Superior temporal gyrus (tissue), 1 donor: Measurements from ENCODE around the gene C1GALT1.

ENCODE experiments used
- DNase-seq: peaks from one replicate; pipeline ENCODE4 v3.0.0-alpha.2; 2016; ENCODE audit errors: extremely low spot score

Gene C1GALT1

DNA sequence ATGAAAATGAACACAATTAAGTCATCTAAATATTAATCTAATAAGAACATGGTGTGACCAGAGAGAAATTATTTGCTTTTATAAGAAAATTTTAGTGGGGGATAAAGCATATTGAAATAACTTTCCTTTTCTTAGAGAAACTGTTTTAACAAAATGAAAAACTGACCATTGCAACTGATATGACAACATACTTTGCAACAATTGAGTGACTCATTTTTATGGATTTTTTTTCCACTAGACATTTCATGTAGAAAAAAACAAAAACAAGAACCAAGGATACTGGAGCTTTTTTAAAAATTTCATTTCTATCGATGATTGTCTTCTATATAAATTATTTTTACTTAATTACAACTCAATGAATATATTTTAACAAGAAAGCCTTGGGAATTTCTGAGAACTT, 90.0 kb downstream of the C1GALT1 start:
- no peak for DNase-seq

DNA sequence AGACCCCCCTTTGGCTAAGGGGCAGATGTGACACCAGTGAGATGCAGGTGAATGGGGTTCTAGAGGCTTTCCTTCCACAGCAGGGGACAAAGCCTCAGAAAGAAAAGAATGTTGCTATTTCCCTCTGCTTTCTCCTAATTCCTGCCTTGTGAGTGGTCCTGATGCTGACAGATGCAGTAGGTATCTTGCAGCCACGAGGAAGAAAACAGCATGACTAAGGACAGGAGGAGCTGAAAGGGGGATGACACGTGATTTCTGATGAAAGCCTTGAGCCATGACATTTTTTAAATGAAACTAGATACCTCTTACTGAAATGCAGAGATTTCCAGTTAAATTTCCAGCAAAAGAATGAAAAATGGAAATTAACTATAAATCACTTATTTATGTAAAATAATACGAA, 92.4 kb downstream of the C1GALT1 start:
- DNase-seq: no peak

GRCh38 chr7:7276161-7276560, 93.8 kb downstream of the C1GALT1 start:
- no peak for DNase-seq

- no peak for DNase-seq
Observed at GRCh38 chr7:7290429-7291122, 108.2 kb downstream of the C1GALT1 start.

DNA sequence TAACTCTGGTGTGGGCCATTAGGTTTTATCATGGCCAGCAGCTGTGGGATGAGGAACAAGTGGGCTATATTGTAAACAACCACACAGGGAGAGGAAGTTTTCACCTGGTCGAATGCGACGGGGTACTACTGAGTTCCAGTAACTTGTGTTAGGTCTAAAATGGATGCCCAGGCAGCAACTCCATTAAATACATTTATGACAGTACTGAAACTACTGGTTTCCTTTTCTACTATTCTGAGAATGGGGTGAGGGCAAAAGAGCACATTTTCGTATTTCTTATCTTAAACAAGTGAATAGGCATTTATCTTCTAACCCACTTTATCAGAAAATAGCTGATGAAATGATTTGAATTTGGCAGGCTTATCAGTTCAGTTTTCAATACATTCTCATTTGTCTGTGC, 109.7 kb downstream of the C1GALT1 start:
- no peak for DNase-seq

DNA sequence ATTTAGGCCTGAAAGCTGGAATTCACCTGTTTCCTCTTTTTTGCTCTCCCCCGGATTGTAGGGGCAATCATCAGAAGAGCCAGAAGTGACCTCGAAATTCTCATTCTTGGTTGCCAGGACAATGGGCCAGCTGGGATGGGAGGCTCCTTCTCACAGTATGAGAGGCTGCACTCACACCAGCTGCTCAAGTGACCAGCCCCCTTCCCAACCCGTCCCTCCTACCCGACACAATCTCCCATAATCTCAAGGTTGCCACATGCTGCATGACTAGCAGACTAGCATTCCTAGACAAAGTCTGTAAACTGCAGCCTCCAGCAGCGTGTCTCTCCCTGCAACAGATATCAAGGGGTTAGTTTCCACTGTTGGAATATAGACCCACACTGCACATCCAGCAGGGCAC, 110.3 kb downstream of the C1GALT1 start:
- DNase-seq: no peak

DNA sequence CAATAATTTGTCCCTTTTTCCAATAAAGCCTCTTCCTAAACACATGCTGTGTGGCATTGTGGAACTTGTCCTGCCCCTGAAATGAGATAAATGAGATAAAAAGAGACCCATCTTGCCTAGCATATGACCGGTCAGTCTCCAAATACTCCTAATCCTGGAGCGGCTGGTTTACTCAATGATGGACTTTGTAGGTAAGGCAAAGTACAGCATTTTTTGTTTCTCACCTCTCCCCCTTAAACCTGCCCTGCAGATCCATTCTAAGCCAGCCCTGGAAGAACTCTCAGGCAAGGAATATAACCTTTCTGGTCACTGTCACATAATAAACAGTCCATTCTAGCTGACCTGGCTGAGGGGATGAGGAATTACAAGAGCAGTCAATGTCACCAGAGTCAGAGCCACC, 110.7 kb downstream of the C1GALT1 start:
- no peak for DNase-seq

DNA sequence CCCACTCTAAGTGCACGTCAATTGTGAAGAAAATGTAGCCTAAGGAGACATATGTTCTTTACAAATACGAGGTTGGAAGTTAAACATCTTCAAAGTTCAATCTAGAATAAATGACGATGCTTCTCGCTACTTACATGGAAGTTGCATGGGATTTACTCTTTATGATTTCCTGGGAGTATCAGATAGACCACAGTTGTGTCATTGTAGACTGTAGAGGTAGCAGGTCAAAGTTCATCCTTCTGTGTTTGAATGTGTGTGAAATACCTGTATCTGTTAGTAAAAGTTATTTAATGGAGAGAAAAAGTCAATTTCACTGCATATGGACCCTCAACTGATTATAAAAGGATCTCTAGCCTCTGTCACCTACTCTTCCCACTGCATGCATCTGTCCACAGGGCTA, 112.6 kb downstream of the C1GALT1 start:
- no peak for DNase-seq
